WTC11 (cell line): ENCODE measurements around the gene MDGA2. TPM values are rescaled to one million over a fixed set of nuclear protein-coding genes. Genes with fewer than 3 reads are reported as not detected.

Experiments
- ATAC-seq: fragments of 200-7000 bp; cut with Tn5 transposase; 2 replicates; pipeline ENCODE4 v1.10.0; 2021; ENCODE audit warnings: mild to moderate bottlenecking, moderate library complexity
- CTCF ChIA-PET: fragments of 300-600 bp; sonication (Branson Sonifier 250); formaldehyde crosslinking; loops from one replicate; lab custom pipeline; 2021; ENCODE audit warnings: antibody characterized with exemption; lab: Charles Lee
- POLR2A ChIA-PET: fragments of 350-600 bp; sonication (Branson Sonifier 250); formaldehyde crosslinking; loops from one replicate; lab custom pipeline; 2021; ENCODE audit warnings: antibody characterized with exemption; lab: Charles Lee
- DNase-seq: peaks from one replicate; pipeline ENCODE4 v3.0.0; 2021; ENCODE audit warnings: low spot score
- H3K27ac Mint-ChIP-seq: 2 replicates; pipeline ENCODE4 v1.8.0; 2021; ENCODE audit warnings: mixed read lengths
- H3K27me3 Mint-ChIP-seq: 2 replicates; pipeline ENCODE4 v1.8.0; 2021; ENCODE audit warnings: low read depth, mild to moderate bottlenecking, moderate library complexity, mixed read lengths
- H3K36me3 Mint-ChIP-seq: 2 replicates; pipeline ENCODE4 v1.8.0; 2021; ENCODE audit warnings: mixed read lengths
- H3K4me1 Mint-ChIP-seq: 2 replicates; pipeline ENCODE4 v1.8.0; 2022; ENCODE audit warnings: mixed read lengths
- H3K4me3 Mint-ChIP-seq: 2 replicates; pipeline ENCODE4 v1.8.0; 2021; ENCODE audit warnings: mild to moderate bottlenecking, moderate library complexity, mixed read lengths
- H3K9me3 Mint-ChIP-seq: 2 replicates; pipeline ENCODE4 v1.8.0; 2021; ENCODE audit warnings: mixed read lengths
- AFF4 ChIP-seq: sonication (generic); formaldehyde crosslinking; IDR thresholded peaks from 2 replicates; pipeline ENCODE4 v1.8.1; 2023; ENCODE audit warnings: mild to moderate bottlenecking, missing genetic modification reagents, borderline replicate concordance
- ATF3 ChIP-seq: sonication (generic); formaldehyde crosslinking; conservative IDR thresholded peaks from 2 replicates; pipeline ENCODE4 v1.8.1; 2022; ENCODE audit warnings: mild to moderate bottlenecking, missing genetic modification reagents
- ATF6 ChIP-seq: sonication (generic); formaldehyde crosslinking; IDR thresholded peaks from 2 replicates; pipeline ENCODE4 v1.8.1; 2023; ENCODE audit warnings: mild to moderate bottlenecking, missing genetic modification reagents
- CBFB ChIP-seq: sonication (generic); formaldehyde crosslinking; IDR thresholded peaks from 2 replicates; pipeline ENCODE4 v1.8.1; 2022; ENCODE audit warnings: mild to moderate bottlenecking, low read depth, missing genetic modification reagents
- E2F1 ChIP-seq: sonication (generic); formaldehyde crosslinking; IDR thresholded peaks from 2 replicates; pipeline ENCODE4 v1.8.0; 2022; ENCODE audit warnings: mild to moderate bottlenecking, missing genetic modification reagents
- ELF4 ChIP-seq: sonication (generic); formaldehyde crosslinking; IDR thresholded peaks from 2 replicates; pipeline ENCODE4 v1.8.1; 2022; ENCODE audit warnings: low read depth, mild to moderate bottlenecking, moderate library complexity, missing genetic modification reagents
- ESRRA ChIP-seq: sonication (generic); formaldehyde crosslinking; IDR thresholded peaks from 2 replicates; pipeline ENCODE4 v1.8.1; 2022; ENCODE audit warnings: mild to moderate bottlenecking, missing genetic modification reagents, borderline replicate concordance
- FOXJ3 ChIP-seq: sonication (generic); formaldehyde crosslinking; IDR thresholded peaks from 2 replicates; pipeline ENCODE4 v1.9.0; 2021; ENCODE audit warnings: missing genetic modification reagents, mild to moderate bottlenecking, borderline replicate concordance
- GTF2I ChIP-seq: fragments of 250-450 bp; sonication (Bioruptor Pico); conservative IDR thresholded peaks from 2 replicates; pipeline ENCODE4 v1.4.0; 2021; ENCODE audit warnings: mild to moderate bottlenecking
- HMGA2 ChIP-seq: fragments of 250-450 bp; sonication (Bioruptor Pico); IDR thresholded peaks from 2 replicates; pipeline ENCODE4 v1.4.0; 2021; ENCODE audit warnings: mild to moderate bottlenecking, moderate library complexity
- IRF2 ChIP-seq: sonication (generic); formaldehyde crosslinking; IDR thresholded peaks from 2 replicates; pipeline ENCODE4 v1.8.0; 2022; ENCODE audit warnings: low read depth, missing genetic modification reagents, borderline replicate concordance
- MXD4 ChIP-seq: fragments of 250-450 bp; sonication (Bioruptor Pico); IDR thresholded peaks from 2 replicates; pipeline ENCODE4 v1.8.0; 2021; ENCODE audit warnings: mild to moderate bottlenecking, moderate library complexity, borderline replicate concordance
- NFE2L1 ChIP-seq: sonication (generic); formaldehyde crosslinking; IDR thresholded peaks from 2 replicates; pipeline ENCODE4 v1.8.1; 2023; ENCODE audit warnings: missing genetic modification reagents
- OVOL2 ChIP-seq: fragments of 250-450 bp; sonication (Bioruptor Pico); IDR thresholded peaks from 2 replicates; pipeline ENCODE4 v1.9.0; 2021; ENCODE audit warnings: mild to moderate bottlenecking, borderline replicate concordance
- SMAD3 ChIP-seq: sonication (generic); formaldehyde crosslinking; IDR thresholded peaks from 2 replicates; pipeline ENCODE4 v1.8.0; 2022; ENCODE audit warnings: missing genetic modification reagents, mild to moderate bottlenecking, borderline replicate concordance
- SMAD4 ChIP-seq: sonication (generic); formaldehyde crosslinking; IDR thresholded peaks from 2 replicates; pipeline ENCODE4 v1.8.0; 2022; ENCODE audit warnings: mild to moderate bottlenecking, missing genetic modification reagents
- TP53 ChIP-seq: sonication (generic); formaldehyde crosslinking; IDR thresholded peaks from 2 replicates; pipeline ENCODE4 v1.8.1; 2023; ENCODE audit warnings: mild to moderate bottlenecking, missing genetic modification reagents
- ZBTB43 ChIP-seq: sonication (generic); formaldehyde crosslinking; IDR thresholded peaks from 2 replicates; pipeline ENCODE4 v1.8.1; 2023; ENCODE audit warnings: mild to moderate bottlenecking, missing genetic modification reagents
- ZNF219 ChIP-seq: sonication (generic); formaldehyde crosslinking; IDR thresholded peaks from 2 replicates; pipeline ENCODE4 v1.8.0; 2023; ENCODE audit warnings: missing genetic modification reagents, mild to moderate bottlenecking, borderline replicate concordance
- ZNF232 ChIP-seq: sonication (generic); formaldehyde crosslinking; IDR thresholded peaks from 2 replicates; pipeline ENCODE4 v1.8.0; 2022; ENCODE audit warnings: mild to moderate bottlenecking, missing genetic modification reagents
- ZNF423 ChIP-seq: fragments of 250-450 bp; sonication (Bioruptor Pico); IDR thresholded peaks from 2 replicates; pipeline ENCODE4 v2.1.2; 2022; ENCODE audit warnings: mild to moderate bottlenecking, moderate library complexity
- total RNA-seq: library from RNA; stranded (reverse); gene quantifications from 3 replicates; pipeline ENCODE4 v1.2.3, GENCODE V29; 2021

Gene MDGA2
- total RNA-seq, 1 experiment from 2014 or later = 4.9 TPM

GRCh38 chr14:47150267-47150666 is 525.1 kb downstream of the MDGA2 start:
- H3K27ac Mint-ChIP-seq = no peak overlapping the region
- H3K27me3 Mint-ChIP-seq = no peaks in the 10 kb centered on the region
- H3K4me3 Mint-ChIP-seq = no peak overlapping the region
- TF ChIP-seq ATF6 (CRISPR knock-in tag) (no peak), IRF2 (CRISPR knock-in tag) (no peak), ZNF423 (CRISPR knock-in tag) (no peak), ZNF219 (CRISPR knock-in tag) (no peak), MXD4 (CRISPR knock-in tag) (no peak), AFF4 (no peak)
- POLR2A ChIA-PET = no interaction called here
- CTCF ChIA-PET = no interaction called here
- peaks cover 3% of the 10 kb centered on the region; the same call in 1 of the 2 replicates for H3K4me1 Mint-ChIP-seq
- H3K9me3 Mint-ChIP-seq = peaks cover 33% of the 10 kb centered on the region
- DNase-seq (no peak), ATAC-seq (no peak)
- H3K36me3 Mint-ChIP-seq = peaks cover 7% of the 10 kb centered on the region; the same call in 1 of the 2 replicates

- CTCF ChIA-PET = no interaction called here
- Mint-ChIP-seq H3K4me3 (no peak overlapping the region), H3K27ac (no peak overlapping the region), H3K27me3 (no peaks in the 10 kb centered on the region), H3K4me1 (peaks cover 3% of the 10 kb centered on the region; the same call in 1 of the 2 replicates), H3K36me3 (peaks cover 7% of the 10 kb centered on the region; the same call in 1 of the 2 replicates), H3K9me3 (peaks cover 30% of the 10 kb centered on the region)
- POLR2A ChIA-PET = no interaction called here
- DNase-seq (no peak), ATAC-seq (no peak)
- TF ChIP-seq SMAD3 (CRISPR knock-in tag) (no peak), ZNF219 (CRISPR knock-in tag) (no peak), ELF4 (CRISPR knock-in tag) (no peak), ZBTB43 (CRISPR knock-in tag) (no peak), OVOL2 (no peak), ESRRA (CRISPR knock-in tag) (no peak), CBFB (CRISPR knock-in tag) (no peak), SMAD4 (CRISPR knock-in tag) (no peak), NFE2L1 (no peak), ATF3 (no peak), FOXJ3 (no peak), ZNF423 (CRISPR knock-in tag) (no peak), GTF2I (CRISPR knock-in tag) (no peak), E2F1 (CRISPR knock-in tag) (no peak), TP53 (no peak), HMGA2 (CRISPR knock-in tag) (no peak), ZNF232 (CRISPR knock-in tag) (no peak)
Observed at GRCh38 chr14:47149326-47149725, 526.1 kb downstream of the MDGA2 start.
